Measurements from ENCODE around the gene HESX1.

Gene HESX1

GRCh38 chr3:57199895-57200297, at the start of gene HESX1:
Gene HESX1 (minus strand): TSS chr3:57199978. CDS start chr3:57199918, 60 bp downstream.
- DNase-seq (ENCODE audit: low read depth in 2 of 2) = no peak

GRCh38 chr3:57244946-57245345, 45.2 kb upstream of the HESX1 start:
- no peak for DNase-seq (ENCODE audit: low read depth in 2 of 2)

GRCh38 chr3:57234613-57235575, 35.1 kb upstream of the HESX1 start:
- DNase-seq (ENCODE audit: low read depth in 2 of 2) = no peak

- no peak for DNase-seq (ENCODE audit: low read depth in 2 of 2)
These were observed 34.0 kb upstream of the HESX1 start for GRCh38 chr3:57233799-57234198.

GRCh38 chr3:57230006-57230405, 30.2 kb upstream of the HESX1 start:
- DNase-seq (ENCODE audit: low read depth in 2 of 2) = no peak

GRCh38 chr3:57227930-57228751, 28.4 kb upstream of the HESX1 start:
- DNase-seq (ENCODE audit: low read depth in 2 of 2) = no peak

- DNase-seq (ENCODE audit: low read depth in 2 of 2) = peak; percentile 70 to 74
These were observed 27.6 kb upstream of the HESX1 start, which contains the start of gene APPL1 for GRCh38 chr3:57227204-57227929. Gene APPL1 (plus strand): TSS chr3:57227729. CDS start chr3:57227884, 155 bp downstream.

- DNase-seq (ENCODE audit: low read depth in 2 of 2) = no peak
These were observed 26.4 kb upstream of the HESX1 start for GRCh38 chr3:57226176-57226575.

GRCh38 chr3:57224856-57225255, 25.1 kb upstream of the HESX1 start:
- DNase-seq (ENCODE audit: low read depth in 2 of 2) = no peak

GRCh38 chr3:57221883-57222282, 22.1 kb upstream of the HESX1 start:
- no peak for DNase-seq (ENCODE audit: low read depth in 2 of 2)

- DNase-seq (ENCODE audit: low read depth in 2 of 2) = no peak
These were observed 6.6 kb upstream of the HESX1 start for GRCh38 chr3:57206423-57206822.

- DNase-seq (ENCODE audit: low read depth in 2 of 2) = no peak
These were observed 5.1 kb downstream of the HESX1 start for GRCh38 chr3:57194641-57195040.

GRCh38 chr3:57192028-57192427, 7.8 kb downstream of the HESX1 start:
- DNase-seq (ENCODE audit: low read depth in 2 of 2) = no peak

- DNase-seq (ENCODE audit: low read depth in 2 of 2) = peak; percentile 43 to 46
These were observed 15.3 kb downstream of the HESX1 start for GRCh38 chr3:57184526-57184925.

GRCh38 chr3:57179580-57180410, 20.0 kb downstream of the HESX1 start:
- no peak for DNase-seq (ENCODE audit: low read depth in 2 of 2)

- no peak for DNase-seq (ENCODE audit: low read depth in 2 of 2)
These were observed 23.7 kb downstream of the HESX1 start for GRCh38 chr3:57176045-57176444.

GRCh38 chr3:57173687-57174086, 26.1 kb downstream of the HESX1 start:
- DNase-seq (ENCODE audit: low read depth in 2 of 2) = no peak

- DNase-seq (ENCODE audit: low read depth in 2 of 2) = no peak
These were observed 28.8 kb downstream of the HESX1 start for GRCh38 chr3:57170946-57171345.

GRCh38 chr3:57169872-57170623, 29.7 kb downstream of the HESX1 start:
- peak in 1 of 2 experiments; percentile 36 for DNase-seq (ENCODE audit: low read depth in 2 of 2)

- no peak for DNase-seq (ENCODE audit: low read depth in 2 of 2)
These were observed 30.7 kb downstream of the HESX1 start for GRCh38 chr3:57169108-57169507.

Data from fibroblast of skin of left quadriceps (primary cell).